IMR-90 (cell line): ENCODE measurements around the gene MBD2. TPM values are rescaled to one million over a fixed set of nuclear protein-coding genes. Genes with fewer than 3 reads are reported as not detected.

ENCODE experiments used
- ATAC-seq: fragments of 200-7000 bp; cut with Tn5 transposase; 2 replicates; pipeline ENCODE4 v1.9.1; 2020; ENCODE audit warnings: low read depth, mild to moderate bottlenecking, moderate library complexity
- BruUV-seq: library from RNA; stranded (reverse); fragments of 400-500 nt; replicated peaks from 2 replicates; lab custom pipeline; 2021; lab: Mats Ljungman, UMichigan
- CTCF ChIA-PET: fragments of 300-600 bp; formaldehyde crosslinking; extraction: SDS; loops from one replicate; lab custom pipeline; 2021; ENCODE audit warnings: antibody characterized with exemption; lab: Yijun Ruan, JAX
- POLR2A ChIA-PET: fragments of 300-600 bp; sonication (Branson Sonifier 250); formaldehyde crosslinking; loops from one replicate; lab custom pipeline; 2022; ENCODE audit warnings: antibody characterized with exemption; ENCODE audit not compliant: unreplicated experiment; lab: Charles Lee
- DNase-seq: peaks from one replicate; pipeline ENCODE4 v3.0.0; 2013
- H2AFZ ChIP-seq: replicated peaks from 2 replicates; pipeline ENCODE3; 2013; ENCODE audit warnings: low read length, mild to moderate bottlenecking; ENCODE audit not compliant: poor library complexity
- H2AK5ac ChIP-seq: 2 replicates; pipeline ENCODE4 v1.6.1; 2013; ENCODE audit warnings: low read depth, low read length, inconsistent platforms
- H2AK9ac ChIP-seq: replicated peaks from 2 replicates; pipeline ENCODE3; 2013; ENCODE audit warnings: mild to moderate bottlenecking, low read depth, low read length, moderate library complexity; ENCODE audit not compliant: poor library complexity
- H2BK120ac ChIP-seq: 2 replicates; pipeline ENCODE4 v1.6.1; 2013; ENCODE audit warnings: low read depth, low read length, inconsistent platforms
- H2BK15ac ChIP-seq: 3 replicates; pipeline ENCODE4 v1.6.1; 2013; ENCODE audit warnings: low read depth, low read length, inconsistent platforms
- H2BK20ac ChIP-seq: 2 replicates; pipeline ENCODE4 v1.6.1; 2013; ENCODE audit warnings: low read depth, mild to moderate bottlenecking, inconsistent platforms, low read length, moderate library complexity
- H2BK5ac ChIP-seq: 2 replicates; pipeline ENCODE4 v1.6.1; 2013; ENCODE audit warnings: mild to moderate bottlenecking, low read depth, low read length, inconsistent platforms; ENCODE audit not compliant: poor library complexity, severe bottlenecking
- H3K14ac ChIP-seq: replicated peaks from 2 replicates; pipeline ENCODE4 v1.6.1; 2013; ENCODE audit warnings: low read depth, low read length, inconsistent platforms
- H3K18ac ChIP-seq: 2 replicates; pipeline ENCODE4 v1.6.1; 2013; ENCODE audit warnings: low read depth, low read length, control low read depth
- H3K23ac ChIP-seq: 2 replicates; pipeline ENCODE4 v1.6.1; 2013; ENCODE audit warnings: low read depth, low read length, inconsistent platforms
- H3K27ac ChIP-seq: 2 replicates; pipeline ENCODE4 v1.5.1; 2013; ENCODE audit warnings: mild to moderate bottlenecking, control low read depth, low read length; ENCODE audit not compliant: insufficient read depth
- H3K27me3 ChIP-seq: 2 replicates; pipeline ENCODE4 v1.6.1; 2013; ENCODE audit warnings: low read length; ENCODE audit not compliant: control insufficient read depth, insufficient read depth
- H3K36me3 ChIP-seq: 2 replicates; pipeline ENCODE4 v1.6.1; 2013; ENCODE audit warnings: low read length, mixed read lengths; ENCODE audit not compliant: control insufficient read depth, insufficient read depth
- H3K4ac ChIP-seq: 2 replicates; pipeline ENCODE4 v1.6.1; 2013; ENCODE audit warnings: low read depth, low read length, inconsistent platforms
- H3K4me1 ChIP-seq: 2 replicates; pipeline ENCODE4 v1.6.1; 2013; ENCODE audit warnings: low read length, mixed read lengths; ENCODE audit not compliant: control insufficient read depth, insufficient read depth
- H3K4me2 ChIP-seq: 2 replicates; pipeline ENCODE4 v1.6.1; 2013; ENCODE audit warnings: low read depth, mild to moderate bottlenecking, control low read depth, low read length, moderate library complexity
- H3K4me3 ChIP-seq: 2 replicates; pipeline ENCODE4 v1.5.1; 2013; ENCODE audit warnings: low read depth, mild to moderate bottlenecking, control low read depth, low read length, moderate library complexity; ENCODE audit not compliant: insufficient read depth
- H3K56ac ChIP-seq: 2 replicates; pipeline ENCODE4 v1.6.1; 2013; ENCODE audit warnings: low read length, inconsistent platforms; ENCODE audit not compliant: insufficient read depth; ENCODE audit errors: extremely low read depth
- H3K79me1 ChIP-seq, 2 experiments: 2 replicates each; pipeline ENCODE4 v1.6.1; 2013; ENCODE audit warnings: low read length in 2 of 2, inconsistent platforms in 1 of 2, low read depth in 1 of 2
- H3K9ac ChIP-seq: 2 replicates; pipeline ENCODE4 v1.6.1; 2013; ENCODE audit warnings: low read depth, low read length, control low read depth
- H3K9me1 ChIP-seq: 2 replicates; pipeline ENCODE4 v1.6.1; 2013; ENCODE audit warnings: low read length, inconsistent platforms; ENCODE audit not compliant: insufficient read depth
- H3K9me3 ChIP-seq: 2 replicates; pipeline ENCODE4 v1.6.1; 2013; ENCODE audit warnings: low read length; ENCODE audit not compliant: control insufficient read depth, insufficient read depth
- H4K20me1 ChIP-seq: 2 replicates; pipeline ENCODE4 v1.6.1; 2013; ENCODE audit warnings: low read length, inconsistent platforms; ENCODE audit not compliant: insufficient read depth
- H4K5ac ChIP-seq: 2 replicates; pipeline ENCODE4 v1.6.1; 2013; ENCODE audit warnings: mild to moderate bottlenecking, low read depth, low read length, control low read depth
- H4K8ac ChIP-seq, 2 experiments: 2 replicates each; pipeline ENCODE4 v1.6.1; 2013; ENCODE audit warnings: low read depth in 2 of 2, low read length in 2 of 2, control low read depth in 1 of 2, inconsistent platforms in 1 of 2
- H4K91ac ChIP-seq: 2 replicates; pipeline ENCODE4 v1.6.1; 2013; ENCODE audit warnings: low read depth, low read length, inconsistent platforms; ENCODE audit not compliant: insufficient read depth
- CEBPB ChIP-seq: IDR thresholded peaks from 2 replicates; pipeline ENCODE4 v1.6.1; 2012; ENCODE audit warnings: low read depth, low read length, improper control_type of control experiment
- CHD1 ChIP-seq: IDR thresholded peaks from 2 replicates; pipeline ENCODE4 v1.6.1; 2012; ENCODE audit warnings: low read depth, low read length, improper control_type of control experiment
- FOS ChIP-seq: fragments of 150-350 bp; IDR thresholded peaks from 2 replicates; pipeline ENCODE4 v1.6.1; 2016; ENCODE audit warnings: low read depth, low read length
- POLR2A ChIP-seq: IDR thresholded peaks from 2 replicates; pipeline ENCODE4 v1.6.1; 2012; ENCODE audit warnings: mild to moderate bottlenecking, low read depth, low read length
- RAD21 ChIP-seq: IDR thresholded peaks from 2 replicates; pipeline ENCODE4 v1.6.1; 2012; ENCODE audit warnings: low read length, improper control_type of control experiment
- RCOR1 ChIP-seq: IDR thresholded peaks from 2 replicates; pipeline ENCODE4 v1.6.1; 2012; ENCODE audit warnings: mild to moderate bottlenecking, low read length, improper control_type of control experiment; ENCODE audit not compliant: insufficient replicate concordance
- RFX5 ChIP-seq: IDR thresholded peaks from 2 replicates; pipeline ENCODE4 v1.8.0; 2012; ENCODE audit warnings: low read depth, mild to moderate bottlenecking, low read length, moderate library complexity
- SMC3 ChIP-seq: fragments of 150-350 bp; IDR thresholded peaks from 2 replicates; pipeline ENCODE4 v1.6.1; 2016; ENCODE audit warnings: low read depth, mild to moderate bottlenecking, antibody characterized with exemption, low read length, moderate library complexity
- WGBS, 2 experiments: methylation state at CpG; one replicate each; pipeline versions ENCODE4 v1.1.5 to v1.1.7; 2013; ENCODE audit warnings: missing lambda C conversion rate in 2 of 2; ENCODE audit not compliant: insufficient read length in 1 of 2; ENCODE audit errors: extremely low coverage in 2 of 2; 5-methylcytosine and 5-hydroxymethylcytosine counted together
- dilution Hi-C: fragments of 300-500 bp; cut with HindIII; formaldehyde crosslinking; loops from one replicate; pipeline ENCODE4 v1.14.3; 2018; ENCODE audit warnings: low sequenced_read_pairs; ENCODE audit not compliant: unreplicated experiment
- in situ Hi-C: fragments of 300-500 bp; cut with MboI; formaldehyde crosslinking; loops from 3 replicates; pipeline ENCODE4 v1.14.3; 2019; ENCODE audit warnings: low sequenced_read_pairs, inconsistent platforms, mixed read lengths
- intact Hi-C: fragments of 100-400 bp; cut with micrococcal nuclease; formaldehyde crosslinking; loops from 2 replicates; pipeline ENCODE4 v1.10.0; 2022
- polyA plus RNA-seq, 3 experiments: library from polyadenylated mRNA; depleted of rRNA; stranded (reverse); fragments of >200 nt; gene quantifications; 2 replicates each; pipeline ENCODE4 v1.2.3, GENCODE V29; 2012; ENCODE audit warnings: low replicate concordance in 1 of 3
- total RNA-seq: library from RNA; depleted of rRNA; stranded (reverse); fragments of >200 nt; gene quantifications from 2 replicates; pipeline ENCODE4 v1.2.3, GENCODE V29; 2012
- TF ChIP-seq, protein P1 (sequence below): conservative IDR thresholded peaks from 2 replicates; pipeline ENCODE4 v1.5.1; 2012; ENCODE audit warnings: mild to moderate bottlenecking, low read depth, low read length, improper control_type of control experiment

The MBD2 gene
- total and polyA plus RNA-seq, 2 of the 4 experiments (the other 2 are of a cell fraction): 9.7 to 29.5 TPM

DNA sequence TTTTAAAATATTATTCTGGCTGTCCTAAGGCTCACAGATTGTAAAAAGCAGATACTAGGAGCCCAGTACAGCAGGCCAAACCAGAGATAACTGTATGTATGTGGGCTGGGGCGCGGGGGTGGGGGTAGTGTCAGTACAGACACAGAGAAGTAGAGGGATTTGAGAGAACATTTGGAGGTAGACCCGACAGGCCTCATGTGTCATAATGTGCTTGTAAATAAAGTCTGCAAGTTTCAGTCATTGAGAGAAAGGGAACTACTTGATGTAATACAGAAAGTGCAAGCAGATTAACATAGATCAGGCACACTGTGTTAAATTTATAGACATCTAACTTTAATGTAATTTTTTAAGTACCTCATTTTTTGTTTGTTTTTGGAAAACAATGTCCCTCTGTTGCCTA lies 37.4 kb upstream of the MBD2 start:
- 60% methylated on average over 2 of the region's 3 CpGs; no CpG with 5 or more reads in 1 of the 2 experiments for WGBS, 2 experiments
- H3K27me3 ChIP-seq: no peaks in the 10 kb centered on the region
- no peak overlapping the region for H3K23ac ChIP-seq

More for the DNA sequence above, 37.4 kb upstream of the MBD2 start:
- H3K9me1 ChIP-seq: no peaks in the 10 kb centered on the region
- no peak overlapping the region for H3K4me2 ChIP-seq
- POLR2A ChIA-PET: no interaction called here
- TF ChIP-seq CHD1 (no peak), RFX5 (no peak), FOS (no peak), CEBPB (no peak), POLR2A (no peak), RAD21 (no peak), RCOR1 (no peak), SMC3 (no peak)
- TF ChIP-seq, protein P1, sequence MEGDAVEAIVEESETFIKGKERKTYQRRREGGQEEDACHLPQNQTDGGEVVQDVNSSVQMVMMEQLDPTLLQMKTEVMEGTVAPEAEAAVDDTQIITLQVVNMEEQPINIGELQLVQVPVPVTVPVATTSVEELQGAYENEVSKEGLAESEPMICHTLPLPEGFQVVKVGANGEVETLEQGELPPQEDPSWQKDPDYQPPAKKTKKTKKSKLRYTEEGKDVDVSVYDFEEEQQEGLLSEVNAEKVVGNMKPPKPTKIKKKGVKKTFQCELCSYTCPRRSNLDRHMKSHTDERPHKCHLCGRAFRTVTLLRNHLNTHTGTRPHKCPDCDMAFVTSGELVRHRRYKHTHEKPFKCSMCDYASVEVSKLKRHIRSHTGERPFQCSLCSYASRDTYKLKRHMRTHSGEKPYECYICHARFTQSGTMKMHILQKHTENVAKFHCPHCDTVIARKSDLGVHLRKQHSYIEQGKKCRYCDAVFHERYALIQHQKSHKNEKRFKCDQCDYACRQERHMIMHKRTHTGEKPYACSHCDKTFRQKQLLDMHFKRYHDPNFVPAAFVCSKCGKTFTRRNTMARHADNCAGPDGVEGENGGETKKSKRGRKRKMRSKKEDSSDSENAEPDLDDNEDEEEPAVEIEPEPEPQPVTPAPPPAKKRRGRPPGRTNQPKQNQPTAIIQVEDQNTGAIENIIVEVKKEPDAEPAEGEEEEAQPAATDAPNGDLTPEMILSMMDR: no peak
- intact Hi-C loops (no loop called here), dilution Hi-C loops (no loop called here), in situ Hi-C loops (no loop called here)
- ATAC-seq (no peak), DNase-seq (no peak)
- H4K91ac ChIP-seq: no peak overlapping the region
- H3K14ac ChIP-seq: no peak overlapping the region
- H3K79me1 ChIP-seq: no peaks in the 10 kb centered on the region
- no TSS peak for BruUV-seq
- H4K8ac ChIP-seq: no peak overlapping the region
- H3K9me3 ChIP-seq: no peaks in the 10 kb centered on the region
- H2AK5ac ChIP-seq: no peak overlapping the region
- H3K27ac ChIP-seq: no peak overlapping the region
- H2BK20ac ChIP-seq: no peak overlapping the region
- no peak overlapping the region for H2BK5ac ChIP-seq
- CTCF ChIA-PET: no interaction called here
- no peaks in the 10 kb centered on the region for H3K36me3 ChIP-seq
- H2BK120ac ChIP-seq: no peak overlapping the region
- peaks cover 3% of the 10 kb centered on the region; the same call in 1 of the 2 replicates for H3K4me1 ChIP-seq
- no peak overlapping the region for H3K9ac ChIP-seq
- H3K18ac ChIP-seq: no peak overlapping the region
- H2AK9ac ChIP-seq: no peak overlapping the region
- no peak overlapping the region for H2AFZ ChIP-seq
- no peak overlapping the region for H3K56ac ChIP-seq
- no peak overlapping the region for H4K5ac ChIP-seq
- H3K4ac ChIP-seq: no peak overlapping the region
- no peak overlapping the region for H2BK15ac ChIP-seq
- H3K4me3 ChIP-seq: no peak overlapping the region
- no peaks in the 10 kb centered on the region for H4K20me1 ChIP-seq
